ENCODE measurements around the gene GLP2R.

Gene GLP2R

DNA sequence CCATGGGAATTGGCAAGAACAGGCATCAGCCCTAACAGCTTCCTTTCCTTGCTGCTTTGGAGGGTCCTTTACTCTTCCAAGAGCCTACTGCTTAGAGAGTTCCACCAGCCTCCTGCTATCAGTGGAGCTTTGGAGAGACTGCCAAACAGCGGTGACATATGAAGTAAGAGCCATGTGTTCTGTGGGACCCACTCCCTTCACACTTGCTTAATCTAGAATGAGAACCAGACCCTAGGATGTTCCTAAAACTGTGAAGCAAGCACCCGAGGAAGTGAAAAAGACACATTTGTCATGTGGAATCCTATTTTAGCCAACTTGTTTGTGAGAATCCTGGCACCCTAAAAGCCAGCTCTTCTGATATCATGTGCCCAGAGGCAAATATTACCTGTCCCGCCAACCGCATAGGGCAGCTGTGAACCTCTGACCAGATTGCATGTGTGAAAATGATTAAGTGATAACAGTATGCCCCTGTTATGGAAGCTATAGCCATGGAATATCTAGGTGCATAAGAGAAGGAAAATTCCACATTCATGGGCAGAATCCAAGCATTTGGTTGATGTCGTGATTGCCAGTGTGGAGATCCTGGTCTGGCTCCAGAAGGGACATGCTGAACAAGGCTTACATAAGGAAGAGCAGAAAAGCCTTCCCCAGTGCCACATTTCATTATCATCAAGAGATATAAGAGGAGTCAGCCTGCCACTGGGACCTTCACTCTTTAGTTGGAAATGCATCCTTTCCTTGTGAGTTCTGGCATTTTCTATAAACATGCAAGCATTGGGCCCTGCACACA is 60.6 kb downstream of the GLP2R start:
- TF ChIP-seq, protein P1, sequence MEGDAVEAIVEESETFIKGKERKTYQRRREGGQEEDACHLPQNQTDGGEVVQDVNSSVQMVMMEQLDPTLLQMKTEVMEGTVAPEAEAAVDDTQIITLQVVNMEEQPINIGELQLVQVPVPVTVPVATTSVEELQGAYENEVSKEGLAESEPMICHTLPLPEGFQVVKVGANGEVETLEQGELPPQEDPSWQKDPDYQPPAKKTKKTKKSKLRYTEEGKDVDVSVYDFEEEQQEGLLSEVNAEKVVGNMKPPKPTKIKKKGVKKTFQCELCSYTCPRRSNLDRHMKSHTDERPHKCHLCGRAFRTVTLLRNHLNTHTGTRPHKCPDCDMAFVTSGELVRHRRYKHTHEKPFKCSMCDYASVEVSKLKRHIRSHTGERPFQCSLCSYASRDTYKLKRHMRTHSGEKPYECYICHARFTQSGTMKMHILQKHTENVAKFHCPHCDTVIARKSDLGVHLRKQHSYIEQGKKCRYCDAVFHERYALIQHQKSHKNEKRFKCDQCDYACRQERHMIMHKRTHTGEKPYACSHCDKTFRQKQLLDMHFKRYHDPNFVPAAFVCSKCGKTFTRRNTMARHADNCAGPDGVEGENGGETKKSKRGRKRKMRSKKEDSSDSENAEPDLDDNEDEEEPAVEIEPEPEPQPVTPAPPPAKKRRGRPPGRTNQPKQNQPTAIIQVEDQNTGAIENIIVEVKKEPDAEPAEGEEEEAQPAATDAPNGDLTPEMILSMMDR (IDR thresholded peaks at IDR 0.05; ENCODE audit: low read depth, low read length): no peak
- DNase-seq: no peak

DNA sequence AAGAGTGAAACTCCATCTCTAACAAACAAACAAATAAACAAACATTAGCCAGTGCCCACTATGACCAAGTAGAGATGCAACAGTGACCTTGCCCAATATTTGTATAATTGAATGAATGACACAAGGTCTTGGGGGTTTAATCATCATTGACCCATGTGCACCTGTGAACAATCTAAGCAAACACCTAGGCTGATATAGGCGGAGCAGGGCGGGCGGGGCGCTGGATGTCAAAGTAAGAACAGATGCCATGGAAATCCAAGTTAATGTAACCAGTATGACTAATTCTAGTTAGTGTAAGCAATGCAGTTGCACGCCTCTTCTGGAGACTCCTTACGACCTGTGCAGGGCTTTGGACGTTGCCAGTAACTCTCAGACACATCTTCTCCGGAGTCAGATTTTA is 61.8 kb downstream of the GLP2R start:
- Histone ChIP-seq H3K9me3 (no peaks in the 10 kb centered on the region), H3K4me3 (ENCODE audit: low read depth, low read length) (no peak overlapping the region), H3K27me3 (no peaks in the 10 kb centered on the region), H3K4me1 (no peaks in the 10 kb centered on the region), H3K36me3 (no peaks in the 10 kb centered on the region)
- DNase-seq: no peak
- TF ChIP-seq, protein P1 (IDR thresholded peaks at IDR 0.05; ENCODE audit: low read depth, low read length): no peak

More for the DNA sequence above, 60.6 kb downstream of the GLP2R start:
- Histone ChIP-seq H3K4me3 (ENCODE audit: low read depth, low read length) (no peak overlapping the region), H3K9me3 (no peaks in the 10 kb centered on the region), H3K36me3 (no peaks in the 10 kb centered on the region), H3K27me3 (no peaks in the 10 kb centered on the region), H3K4me1 (no peaks in the 10 kb centered on the region)

DNA sequence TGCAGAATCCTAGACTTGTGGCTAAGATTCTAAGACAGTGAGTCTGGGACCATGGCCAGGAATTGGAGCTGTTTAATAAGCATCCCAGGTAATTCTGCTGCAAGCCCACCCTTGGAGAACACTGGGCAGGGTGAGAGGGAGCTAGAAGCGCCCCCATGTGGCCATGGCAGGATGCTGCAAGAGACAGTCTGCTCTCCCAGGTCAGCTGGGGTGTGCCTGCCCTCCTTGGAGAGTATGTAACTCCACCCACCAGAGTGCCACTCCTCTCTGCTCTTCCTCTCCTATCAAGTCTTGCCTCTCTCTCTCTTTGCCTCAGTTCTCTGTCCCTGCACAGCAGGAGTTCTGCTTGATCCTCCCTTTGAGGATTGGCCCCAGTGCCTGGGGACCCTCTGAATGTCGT is 64.4 kb downstream of the GLP2R start:
- no peak overlapping the region for H3K4me3 ChIP-seq (ENCODE audit: low read depth, low read length)
- DNase-seq: no peak
- no peaks in the 10 kb centered on the region for H3K4me1 ChIP-seq
- H3K9me3 ChIP-seq: no peaks in the 10 kb centered on the region
- no peaks in the 10 kb centered on the region for H3K36me3 ChIP-seq
- TF ChIP-seq, protein P1 (IDR thresholded peaks at IDR 0.05; ENCODE audit: low read depth, low read length): no peak
- H3K27me3 ChIP-seq: no peaks in the 10 kb centered on the region

DNA sequence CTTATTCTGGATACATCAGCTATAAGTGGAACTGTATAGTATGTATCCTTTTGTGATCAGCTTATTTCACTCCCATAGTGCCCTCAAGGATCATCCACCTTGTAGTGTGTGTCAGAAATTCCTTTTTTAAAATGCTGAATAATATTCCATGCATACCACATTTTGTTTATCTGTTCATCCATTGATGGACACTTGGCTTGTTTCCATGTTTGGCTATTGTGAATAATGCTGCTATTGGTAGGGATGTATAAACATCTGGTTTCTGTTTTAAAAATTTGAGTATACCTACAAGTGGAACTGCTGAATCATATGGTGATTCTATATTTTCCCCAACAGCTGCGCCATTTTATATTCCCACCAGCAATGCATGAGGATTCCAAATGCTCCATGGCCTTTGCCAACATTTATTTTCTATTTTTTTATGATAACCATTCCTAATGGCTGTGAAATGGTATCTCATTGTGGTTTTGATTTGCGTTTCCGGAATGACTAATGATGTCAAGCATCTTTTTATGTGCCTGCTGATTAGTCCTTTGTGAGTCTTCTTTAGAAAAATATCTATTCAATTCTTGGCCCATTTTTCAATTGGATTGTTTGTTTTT is 67.8 kb downstream of the GLP2R start:
- DNase-seq: no peak
- H3K4me1 ChIP-seq: no peaks in the 10 kb centered on the region
- TF ChIP-seq, protein P1 (IDR thresholded peaks at IDR 0.05; ENCODE audit: low read depth, low read length): no peak
- no peaks in the 10 kb centered on the region for H3K27me3 ChIP-seq
- H3K36me3 ChIP-seq: no peaks in the 10 kb centered on the region
- H3K4me3 ChIP-seq (ENCODE audit: low read depth, low read length): no peak overlapping the region
- no peaks in the 10 kb centered on the region for H3K9me3 ChIP-seq

DNA sequence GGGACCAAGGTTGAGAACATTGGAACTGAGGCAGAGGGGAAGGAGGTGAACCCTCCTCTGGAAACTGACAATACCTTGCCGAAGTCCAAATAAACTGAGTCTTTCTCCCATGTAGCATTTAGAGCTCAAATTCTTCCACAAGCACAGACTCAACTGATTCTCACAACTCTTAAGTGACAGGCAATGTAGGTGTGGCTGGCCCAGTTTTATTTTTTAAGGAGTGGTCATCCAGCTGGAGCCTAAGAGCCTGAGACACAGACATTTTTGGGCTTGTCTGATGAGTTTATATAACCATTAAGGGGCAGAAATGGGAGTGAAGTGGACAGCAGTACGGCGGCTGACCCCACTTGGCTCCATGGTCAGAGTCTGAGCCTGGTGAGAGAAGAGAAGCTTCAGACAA is 68.5 kb downstream of the GLP2R start:
- no peaks in the 10 kb centered on the region for H3K9me3 ChIP-seq
- H3K36me3 ChIP-seq: no peaks in the 10 kb centered on the region
- no peak for DNase-seq
- H3K4me3 ChIP-seq (ENCODE audit: low read depth, low read length): no peak overlapping the region
- H3K4me1 ChIP-seq: no peaks in the 10 kb centered on the region
- TF ChIP-seq, protein P1 (IDR thresholded peaks at IDR 0.05; ENCODE audit: low read depth, low read length): no peak
- no peaks in the 10 kb centered on the region for H3K27me3 ChIP-seq

DNA sequence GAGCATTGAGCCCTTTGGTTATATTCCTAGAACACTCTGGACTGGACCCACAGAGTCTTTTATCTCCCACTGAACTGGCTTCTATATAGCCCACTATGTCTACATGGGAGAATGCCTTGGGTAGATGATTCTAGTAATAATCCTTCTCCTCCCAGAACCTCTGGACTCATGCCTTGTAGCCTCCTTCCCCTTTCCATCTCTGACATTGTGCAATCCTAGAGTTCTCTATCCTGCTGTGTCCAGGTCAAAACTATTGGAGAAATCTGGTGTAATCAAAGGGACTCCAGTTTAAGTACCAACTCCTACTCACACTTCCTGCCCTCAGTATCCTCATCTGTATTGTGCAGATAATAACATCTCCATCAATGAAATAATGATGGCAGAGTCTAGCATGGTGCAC is 70.2 kb downstream of the GLP2R start:
- DNase-seq: no peak
- no peaks in the 10 kb centered on the region for H3K4me1 ChIP-seq

More for the DNA sequence above, 70.2 kb downstream of the GLP2R start:
- H3K27me3 ChIP-seq: no peaks in the 10 kb centered on the region
- no peak overlapping the region for H3K4me3 ChIP-seq (ENCODE audit: low read depth, low read length)
- no peaks in the 10 kb centered on the region for H3K9me3 ChIP-seq
- TF ChIP-seq, protein P1 (IDR thresholded peaks at IDR 0.05; ENCODE audit: low read depth, low read length): no peak
- H3K36me3 ChIP-seq: no peaks in the 10 kb centered on the region

Measured in BE2C (cell line).